CD4-positive, alpha-beta T cell treated with Interleukin-1 beta for 1 hour (primary cell): ENCODE measurements around the gene CELF2.
"Not testable (repeated sequence)": the region's sequence is repeated elsewhere in the genome, so short reads cannot be mapped to it uniquely, and the experiment has no call there.

Source experiments
- DNase-seq, 2 donors: peaks; one replicate each; pipeline ENCODE4 v3.0.0-alpha.2; 2020 to 2022

CELF2 gene

GRCh38 chr10:11017570-11018431 lies at the start of gene CELF2:
Gene CELF2, plus strand, starts transcription at chr10:11017872. Its CDS starts 218 bp downstream, at chr10:11018090.
- peak; percentile 42 to 53 for DNase-seq

- no peak for DNase-seq
These were observed 49.4 kb upstream of the CELF2 start for GRCh38 chr10:10968257-10968588.

- DNase-seq, result no peak
These were observed 44.4 kb upstream of the CELF2 start for GRCh38 chr10:10973310-10973709.

GRCh38 chr10:10975647-10976046 lies 42.0 kb upstream of the CELF2 start:
- no peak for DNase-seq

GRCh38 chr10:10976652-10977051 lies 41.0 kb upstream of the CELF2 start:
- DNase-seq, result no peak

GRCh38 chr10:10977226-10977956 lies 40.3 kb upstream of the CELF2 start:
- no peak for DNase-seq

- DNase-seq, result no peak
These were observed 39.7 kb upstream of the CELF2 start for GRCh38 chr10:10977978-10978377.

GRCh38 chr10:10985361-10985760 lies 32.3 kb upstream of the CELF2 start:
- DNase-seq, result no peak

- no peak for DNase-seq
These were observed 31.1 kb upstream of the CELF2 start for GRCh38 chr10:10986606-10987005.

GRCh38 chr10:10987111-10987510 lies 30.6 kb upstream of the CELF2 start:
- no peak for DNase-seq

- no peak for DNase-seq
These were observed 28.0 kb upstream of the CELF2 start for GRCh38 chr10:10989669-10990068.

GRCh38 chr10:10991144-10991543 lies 26.5 kb upstream of the CELF2 start:
- no peak for DNase-seq

- no peak for DNase-seq
These were observed 25.6 kb upstream of the CELF2 start for GRCh38 chr10:10992072-10992471.

- no peak for DNase-seq
These were observed 24.5 kb upstream of the CELF2 start for GRCh38 chr10:10992961-10993714.

GRCh38 chr10:10993785-10994184 lies 23.9 kb upstream of the CELF2 start:
- DNase-seq, result no peak

- no peak for DNase-seq
These were observed 23.3 kb upstream of the CELF2 start for GRCh38 chr10:10994360-10994759.

GRCh38 chr10:10995120-10995519 lies 22.6 kb upstream of the CELF2 start:
- DNase-seq, result no peak

GRCh38 chr10:10996966-10997620 lies 20.6 kb upstream of the CELF2 start:
- no peak for DNase-seq

- not testable (repeated sequence) for DNase-seq
These were observed 18.2 kb upstream of the CELF2 start for GRCh38 chr10:10999501-10999900.

GRCh38 chr10:11002485-11002884 lies 15.2 kb upstream of the CELF2 start:
- DNase-seq, result no peak

GRCh38 chr10:11002916-11003315 lies 14.8 kb upstream of the CELF2 start:
- no peak for DNase-seq

- DNase-seq, result no peak
These were observed 14.0 kb upstream of the CELF2 start for GRCh38 chr10:11003679-11004078.
